DOHH2 (cell line): Measurements from ENCODE around the gene PAF1.

ENCODE experiments used
- H3F3A ChIP-seq: fragments of 200-600 bp; sonication (generic), shearing (Covaris generic); 2 replicates; pipeline ENCODE4 v1.6.0; 2016; ENCODE audit warnings: antibody characterized with exemption, mild to moderate bottlenecking; ENCODE audit not compliant: control insufficient read depth, insufficient read depth
- H3K27ac ChIP-seq: fragments of 200-600 bp; sonication (generic); 2 replicates; pipeline ENCODE4 v1.5.1; 2014; ENCODE audit warnings: low read depth, mild to moderate bottlenecking, low read length, moderate library complexity
- H3K27me3 ChIP-seq: fragments of 200-600 bp; sonication (generic); 2 replicates; pipeline ENCODE4 v1.6.1; 2014; ENCODE audit warnings: mild to moderate bottlenecking, low read length, mixed read lengths; ENCODE audit not compliant: control insufficient read depth
- H3K36me3 ChIP-seq: fragments of 200-600 bp; sonication (generic); 2 replicates; pipeline ENCODE4 v1.6.1; 2014; ENCODE audit warnings: mild to moderate bottlenecking, low read length, moderate library complexity, mixed read lengths; ENCODE audit not compliant: control insufficient read depth
- H3K4me1 ChIP-seq: fragments of 200-600 bp; sonication (generic); 2 replicates; pipeline ENCODE4 v1.6.1; 2014; ENCODE audit warnings: mild to moderate bottlenecking, low read length, mixed read lengths; ENCODE audit not compliant: control insufficient read depth
- H3K4me2 ChIP-seq: fragments of 200-600 bp; sonication (generic); 2 replicates; pipeline ENCODE4 v1.6.0; 2014; ENCODE audit warnings: mild to moderate bottlenecking, low read length, moderate library complexity
- H3K4me3 ChIP-seq: fragments of 200-600 bp; sonication (generic); 2 replicates; pipeline ENCODE4 v1.5.1; 2014; ENCODE audit warnings: mild to moderate bottlenecking, low read length, mixed read lengths
- H3K79me2 ChIP-seq: fragments of 200-600 bp; sonication (generic); 2 replicates; pipeline ENCODE4 v1.6.1; 2014; ENCODE audit warnings: mild to moderate bottlenecking, low read length, mixed read lengths; ENCODE audit not compliant: control insufficient read depth
- H3K9me2 ChIP-seq: fragments of 200-600 bp; sonication (generic); replicated peaks from 2 replicates; pipeline ENCODE4 v1.6.1; 2014; ENCODE audit warnings: mild to moderate bottlenecking, low read length, mixed read lengths; ENCODE audit not compliant: control insufficient read depth
- H3K9me3 ChIP-seq: fragments of 200-600 bp; sonication (generic); 2 replicates; pipeline ENCODE4 v1.6.1; 2014; ENCODE audit warnings: antibody characterized with exemption, low read length, mixed read lengths; ENCODE audit not compliant: control insufficient read depth, insufficient read depth
- H4K20me1 ChIP-seq: fragments of 200-600 bp; sonication (generic); 2 replicates; pipeline ENCODE4 v1.6.0; 2014; ENCODE audit warnings: low read depth, mild to moderate bottlenecking, antibody characterized with exemption, low read length, moderate library complexity; ENCODE audit not compliant: control insufficient read depth, insufficient read depth
- EZH2phosphoT487 ChIP-seq: fragments of 200-600 bp; sonication (generic); IDR thresholded peaks from 2 replicates; pipeline ENCODE4 v1.6.1; 2017; ENCODE audit warnings: borderline replicate concordance, mild to moderate bottlenecking, antibody characterized with exemption, low read length, moderate library complexity, mixed read lengths
- TF ChIP-seq, protein P1 (sequence below): fragments of 200-600 bp; sonication (generic); IDR thresholded peaks from one replicate; pipeline ENCODE4 v1.5.1; 2014; ENCODE audit warnings: antibody characterized with exemption, mild to moderate bottlenecking, low read depth, low read length; ENCODE audit not compliant: poor library complexity, severe bottlenecking

Gene PAF1

DNA sequence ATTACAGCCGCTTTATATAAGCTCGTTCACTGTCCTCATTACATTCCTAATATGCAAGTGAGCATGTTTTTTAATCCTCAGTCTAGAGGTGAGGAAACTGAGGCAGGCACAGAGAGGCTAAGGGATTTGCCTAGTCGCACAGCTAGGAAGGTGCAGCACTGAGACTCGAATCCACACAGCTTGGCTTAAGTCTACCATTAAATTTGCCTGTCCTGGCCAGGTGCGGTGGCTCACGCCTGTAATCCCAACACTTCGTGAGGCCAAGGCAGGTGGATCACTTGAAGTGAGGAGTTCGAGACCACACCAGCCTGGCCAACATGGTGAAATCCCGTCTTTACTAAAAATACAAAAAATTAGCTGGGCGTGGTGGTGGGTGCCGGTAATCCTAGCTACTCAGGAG, 36.8 kb upstream of the PAF1 start:
- H3K4me2 ChIP-seq, result no peak overlapping the region
- no peaks in the 10 kb centered on the region for H3K9me2 ChIP-seq
- H3K27ac ChIP-seq, result no peak overlapping the region
- H3K27me3 ChIP-seq, result no peaks in the 10 kb centered on the region
- no peaks in the 10 kb centered on the region for H3K9me3 ChIP-seq
- no peak overlapping the region for H3K4me3 ChIP-seq
- peaks cover 15% of the 10 kb centered on the region for H3K4me1 ChIP-seq
- no peaks in the 10 kb centered on the region for H4K20me1 ChIP-seq
- H3K36me3 ChIP-seq, result peaks cover 16% of the 10 kb centered on the region
- H3F3A ChIP-seq, result peaks cover 28% of the 10 kb centered on the region
- no peaks in the 10 kb centered on the region; the same call in 1 of the 2 replicates for H3K79me2 ChIP-seq
- no peak for TF ChIP-seq EZH2phosphoT487
- TF ChIP-seq, protein P1, sequence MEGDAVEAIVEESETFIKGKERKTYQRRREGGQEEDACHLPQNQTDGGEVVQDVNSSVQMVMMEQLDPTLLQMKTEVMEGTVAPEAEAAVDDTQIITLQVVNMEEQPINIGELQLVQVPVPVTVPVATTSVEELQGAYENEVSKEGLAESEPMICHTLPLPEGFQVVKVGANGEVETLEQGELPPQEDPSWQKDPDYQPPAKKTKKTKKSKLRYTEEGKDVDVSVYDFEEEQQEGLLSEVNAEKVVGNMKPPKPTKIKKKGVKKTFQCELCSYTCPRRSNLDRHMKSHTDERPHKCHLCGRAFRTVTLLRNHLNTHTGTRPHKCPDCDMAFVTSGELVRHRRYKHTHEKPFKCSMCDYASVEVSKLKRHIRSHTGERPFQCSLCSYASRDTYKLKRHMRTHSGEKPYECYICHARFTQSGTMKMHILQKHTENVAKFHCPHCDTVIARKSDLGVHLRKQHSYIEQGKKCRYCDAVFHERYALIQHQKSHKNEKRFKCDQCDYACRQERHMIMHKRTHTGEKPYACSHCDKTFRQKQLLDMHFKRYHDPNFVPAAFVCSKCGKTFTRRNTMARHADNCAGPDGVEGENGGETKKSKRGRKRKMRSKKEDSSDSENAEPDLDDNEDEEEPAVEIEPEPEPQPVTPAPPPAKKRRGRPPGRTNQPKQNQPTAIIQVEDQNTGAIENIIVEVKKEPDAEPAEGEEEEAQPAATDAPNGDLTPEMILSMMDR, result no peak

DNA sequence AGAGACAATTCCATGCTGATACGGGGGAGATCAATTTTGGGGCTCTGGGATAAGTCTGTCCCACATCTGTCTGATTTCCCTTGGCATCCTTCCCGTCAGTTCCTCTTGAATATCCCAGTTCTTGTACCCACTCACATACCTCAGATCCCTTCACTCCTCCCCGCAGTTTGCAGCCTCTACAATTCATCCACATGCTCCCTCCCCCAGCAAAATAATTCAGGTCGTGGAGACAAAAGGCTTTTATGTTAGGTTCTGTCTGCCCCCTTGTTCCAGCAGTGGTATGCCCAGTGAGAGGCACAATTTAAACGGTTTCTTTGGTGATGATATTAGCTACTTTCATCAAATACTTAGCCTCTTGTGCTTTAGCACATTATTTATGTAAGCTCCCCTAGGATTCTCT, 35.3 kb upstream of the PAF1 start:
- no peaks in the 10 kb centered on the region for H3K79me2 ChIP-seq
- H3K4me2 ChIP-seq, result no peak overlapping the region
- no peak for TF ChIP-seq EZH2phosphoT487
- TF ChIP-seq, protein P1, result no peak
- no peaks in the 10 kb centered on the region for H4K20me1 ChIP-seq
- no peaks in the 10 kb centered on the region for H3K27me3 ChIP-seq
- H3F3A ChIP-seq, result peaks cover 12% of the 10 kb centered on the region
- H3K4me1 ChIP-seq, result peaks cover 7% of the 10 kb centered on the region
- no peak overlapping the region for H3K4me3 ChIP-seq
- H3K9me3 ChIP-seq, result no peaks in the 10 kb centered on the region
- no peak overlapping the region for H3K27ac ChIP-seq
- H3K9me2 ChIP-seq, result no peaks in the 10 kb centered on the region
- peaks cover 5% of the 10 kb centered on the region for H3K36me3 ChIP-seq

DNA sequence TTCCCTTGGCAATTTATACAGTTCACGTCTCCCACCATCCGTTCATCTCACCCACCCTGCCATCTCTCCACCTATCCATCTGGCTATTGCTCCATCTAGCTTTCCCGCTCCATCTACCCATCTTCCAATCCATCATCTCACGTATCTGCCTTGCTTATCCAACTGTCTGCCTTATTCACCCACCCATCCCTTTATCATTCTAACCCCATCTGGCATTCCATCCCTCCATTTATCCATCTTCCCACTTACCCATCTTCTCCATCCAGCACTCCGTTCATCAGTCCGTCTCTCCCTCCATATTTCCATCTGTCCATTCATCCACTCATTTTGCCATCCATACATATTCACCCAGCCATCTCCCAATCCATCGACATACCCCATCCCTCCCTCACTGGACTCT, 34.8 kb upstream of the PAF1 start:
- Histone ChIP-seq H3K27ac (no peak overlapping the region), H3F3A (peaks cover 8% of the 10 kb centered on the region), H3K4me3 (no peak overlapping the region), H3K36me3 (peaks cover 3% of the 10 kb centered on the region), H3K9me2 (no peaks in the 10 kb centered on the region), H3K27me3 (no peaks in the 10 kb centered on the region), H3K4me2 (no peak overlapping the region), H3K4me1 (peaks cover 2% of the 10 kb centered on the region), H3K79me2 (no peaks in the 10 kb centered on the region), H4K20me1 (no peaks in the 10 kb centered on the region), H3K9me3 (no peaks in the 10 kb centered on the region)
- TF ChIP-seq, protein P1, result no peak
- no peak for TF ChIP-seq EZH2phosphoT487
